Frontal cortex (tissue), 4 donors: ENCODE results near the gene TMEM108. TPM values are rescaled to one million over a fixed set of nuclear protein-coding genes. Genes with fewer than 3 reads are reported as not detected.

ENCODE experiments used
- DNase-seq, 2 donors: peaks; one replicate each; pipeline ENCODE4 v3.0.0; 2012; ENCODE audit warnings: low spot score in 2 of 2
- FAIRE-seq: peaks from 2 replicates; lab custom pipeline; 2012; peaks lifted over from hg19 to GRCh38; lab: Jason Lieb, UNC
- total RNA-seq: library from RNA; depleted of rRNA; stranded (reverse); fragments of >200 nt; gene quantifications from one replicate; pipeline ENCODE4 v1.2.3, GENCODE V29; 2014
- donor health status: control.
- donor health status: control.
- donor health status: control.

Gene TMEM108
- total RNA-seq, 1 donor from 2014 or later = 18.3 TPM

GRCh38 chr3:133113526-133113925 is 75.3 kb downstream of the TMEM108 start:
- no peak for DNase-seq
- no peak for FAIRE-seq

- DNase-seq = no peak
- FAIRE-seq = no peak
Measured at GRCh38 chr3:133113927-133114597, 75.9 kb downstream of the TMEM108 start.

GRCh38 chr3:133115176-133115575 is 77.0 kb downstream of the TMEM108 start:
- FAIRE-seq (no peak), DNase-seq (no peak)

GRCh38 chr3:133117342-133117741 is 79.2 kb downstream of the TMEM108 start:
- no peak for FAIRE-seq

GRCh38 chr3:133119176-133119575 is 81.0 kb downstream of the TMEM108 start:
- peak in 1 of 2 donors; percentile 1 for DNase-seq
- no peak for FAIRE-seq

More at GRCh38 chr3:133117342-133117741, 79.2 kb downstream of the TMEM108 start:
- no peak for DNase-seq

- DNase-seq = no peak
- no peak for FAIRE-seq
Measured at GRCh38 chr3:133121450-133121849, 83.3 kb downstream of the TMEM108 start.

GRCh38 chr3:133123636-133124035 is 85.4 kb downstream of the TMEM108 start:
- DNase-seq = no peak
- FAIRE-seq = no peak

GRCh38 chr3:133124511-133124910 is 86.3 kb downstream of the TMEM108 start:
- FAIRE-seq = no peak
- DNase-seq = peak in 1 of 2 donors; percentile 4

GRCh38 chr3:133125171-133125570 is 87.0 kb downstream of the TMEM108 start:
- FAIRE-seq = no peak
- no peak for DNase-seq

GRCh38 chr3:133125802-133126201 is 87.6 kb downstream of the TMEM108 start:
- DNase-seq = no peak
- FAIRE-seq = no peak

- DNase-seq (no peak), FAIRE-seq (no peak)
Measured at GRCh38 chr3:133127381-133127780, 89.2 kb downstream of the TMEM108 start.

- DNase-seq (no peak), FAIRE-seq (no peak)
Measured at GRCh38 chr3:133130168-133130567, 92.0 kb downstream of the TMEM108 start.

GRCh38 chr3:133135306-133135705 is 97.1 kb downstream of the TMEM108 start:
- no peak for FAIRE-seq
- no peak for DNase-seq

GRCh38 chr3:133136114-133137041 is 98.2 kb downstream of the TMEM108 start:
- no peak for DNase-seq
- no peak for FAIRE-seq

- no peak for DNase-seq
- FAIRE-seq = no peak
Measured at GRCh38 chr3:133137042-133137996, 99.1 kb downstream of the TMEM108 start.

GRCh38 chr3:133138017-133138416 is 99.8 kb downstream of the TMEM108 start:
- DNase-seq (no peak), FAIRE-seq (no peak)

- no peak for DNase-seq
- no peak for FAIRE-seq
Measured at GRCh38 chr3:133152056-133152455, 113.9 kb downstream of the TMEM108 start.

- FAIRE-seq (no peak), DNase-seq (no peak)
Measured at GRCh38 chr3:133152681-133153220, 114.6 kb downstream of the TMEM108 start.

- FAIRE-seq = no peak
- no peak for DNase-seq
Measured at GRCh38 chr3:133153382-133153781, 115.2 kb downstream of the TMEM108 start.

GRCh38 chr3:133157716-133158115 is 119.5 kb downstream of the TMEM108 start:
- no peak for FAIRE-seq
- DNase-seq = no peak
